Loucy (cell line): ENCODE data around the gene POU1F1.
"Not testable (repeated sequence)": the region's sequence is repeated elsewhere in the genome, so short reads cannot be mapped to it uniquely, and the experiment has no call there.

Experiments
- H2AFZ ChIP-seq: fragments of 200-600 bp; sonication (generic); 2 replicates; pipeline ENCODE4 v1.6.0; 2016; ENCODE audit warnings: antibody characterized with exemption, mild to moderate bottlenecking, low read length, moderate library complexity
- H3F3A ChIP-seq: fragments of 200-600 bp; 2 replicates; pipeline ENCODE4 v1.6.0; 2016; ENCODE audit warnings: antibody characterized with exemption, low read depth, mild to moderate bottlenecking
- H3K27me3 ChIP-seq: fragments of 200-600 bp; sonication (generic); 2 replicates; pipeline ENCODE4 v1.6.1; 2014; ENCODE audit warnings: low read length, mild to moderate bottlenecking; ENCODE audit not compliant: insufficient read depth, poor library complexity, severe bottlenecking
- H3K36me3 ChIP-seq: fragments of 200-600 bp; sonication (generic); 2 replicates; pipeline ENCODE4 v1.6.1; 2016; ENCODE audit warnings: low read length; ENCODE audit not compliant: insufficient read depth
- H3K4me1 ChIP-seq: fragments of 200-600 bp; sonication (generic); 2 replicates; pipeline ENCODE4 v1.5.1; 2014; ENCODE audit warnings: low read length, mild to moderate bottlenecking; ENCODE audit not compliant: insufficient read depth, poor library complexity, severe bottlenecking
- H3K4me2 ChIP-seq: fragments of 200-600 bp; sonication (generic); 2 replicates; pipeline ENCODE4 v1.6.0; 2014; ENCODE audit warnings: antibody characterized with exemption, low read length, low read depth, mild to moderate bottlenecking; ENCODE audit not compliant: poor library complexity, severe bottlenecking
- H3K4me3 ChIP-seq: fragments of 200-600 bp; sonication (generic); 2 replicates; pipeline ENCODE4 v1.5.1; 2014; ENCODE audit warnings: low read length, mild to moderate bottlenecking, mixed read lengths; ENCODE audit not compliant: poor library complexity, severe bottlenecking
- H3K79me2 ChIP-seq: fragments of 200-600 bp; sonication (generic); 2 replicates; pipeline ENCODE4 v1.6.1; 2014; ENCODE audit warnings: low read length; ENCODE audit not compliant: insufficient read depth
- H3K9ac ChIP-seq: fragments of 200-600 bp; sonication (generic); 2 replicates; pipeline ENCODE4 v1.6.0; 2014; ENCODE audit warnings: mild to moderate bottlenecking, low read depth, low read length, moderate library complexity; ENCODE audit not compliant: poor library complexity, severe bottlenecking
- H3K9me2 ChIP-seq: fragments of 200-600 bp; sonication (generic); replicated peaks from 2 replicates; pipeline ENCODE4 v1.6.1; 2016; ENCODE audit warnings: low read depth, low read length, mixed read lengths
- H3K9me3 ChIP-seq: fragments of 200-600 bp; sonication (generic); 2 replicates; pipeline ENCODE4 v1.6.1; 2014; ENCODE audit warnings: mild to moderate bottlenecking, antibody characterized with exemption, low read length, low read depth; ENCODE audit not compliant: insufficient read depth
- H4K20me1 ChIP-seq: fragments of 200-600 bp; sonication (generic); 2 replicates; pipeline ENCODE4 v1.6.0; 2014; ENCODE audit warnings: antibody characterized with exemption, low read length, mild to moderate bottlenecking; ENCODE audit not compliant: insufficient read depth, poor library complexity, severe bottlenecking
- CTCF ChIP-seq: fragments of 200-600 bp; sonication (generic); conservative IDR thresholded peaks from 2 replicates; pipeline ENCODE4 v1.5.1; 2014; ENCODE audit warnings: mild to moderate bottlenecking, antibody characterized with exemption, low read length
- EZH2phosphoT487 ChIP-seq: fragments of 200-600 bp; IDR thresholded peaks from 2 replicates; pipeline ENCODE4 v1.6.1; 2018; ENCODE audit warnings: antibody characterized with exemption, mild to moderate bottlenecking, moderate library complexity, borderline replicate concordance

The POU1F1 gene

DNA sequence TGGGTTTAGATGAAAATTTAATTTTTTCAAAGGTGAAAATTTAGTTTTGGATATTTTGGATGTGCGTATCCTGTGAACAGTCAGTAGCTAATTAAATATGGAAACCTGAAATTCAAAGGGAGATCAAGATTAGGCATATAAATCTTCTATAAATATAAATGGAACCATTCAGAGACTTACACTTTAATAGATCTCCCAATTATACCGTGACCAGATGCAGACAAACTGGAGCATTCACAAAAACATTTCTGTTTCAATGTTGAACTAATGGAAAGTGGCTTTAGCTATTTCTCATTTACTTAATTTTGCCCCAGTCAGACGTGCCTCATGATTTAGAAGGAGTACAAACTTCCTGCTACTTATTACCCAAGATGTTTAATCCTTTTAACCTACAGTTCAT is 29.1 kb upstream of the POU1F1 start:
- H3K9me3 ChIP-seq: no peaks in the 10 kb centered on the region
- H4K20me1 ChIP-seq: no peaks in the 10 kb centered on the region
- no peak overlapping the region for H3K9ac ChIP-seq
- no peaks in the 10 kb centered on the region for H3K4me1 ChIP-seq
- H2AFZ ChIP-seq: no peak overlapping the region
- H3K4me3 ChIP-seq: no peak overlapping the region
- H3K4me2 ChIP-seq: no peak overlapping the region
- no peaks in the 10 kb centered on the region for H3K79me2 ChIP-seq
- H3K27me3 ChIP-seq: no peaks in the 10 kb centered on the region
- no peaks in the 10 kb centered on the region for H3K9me2 ChIP-seq
- TF ChIP-seq EZH2phosphoT487 (no peak), CTCF (no peak)
- H3F3A ChIP-seq: no peaks in the 10 kb centered on the region
- no peaks in the 10 kb centered on the region for H3K36me3 ChIP-seq

DNA sequence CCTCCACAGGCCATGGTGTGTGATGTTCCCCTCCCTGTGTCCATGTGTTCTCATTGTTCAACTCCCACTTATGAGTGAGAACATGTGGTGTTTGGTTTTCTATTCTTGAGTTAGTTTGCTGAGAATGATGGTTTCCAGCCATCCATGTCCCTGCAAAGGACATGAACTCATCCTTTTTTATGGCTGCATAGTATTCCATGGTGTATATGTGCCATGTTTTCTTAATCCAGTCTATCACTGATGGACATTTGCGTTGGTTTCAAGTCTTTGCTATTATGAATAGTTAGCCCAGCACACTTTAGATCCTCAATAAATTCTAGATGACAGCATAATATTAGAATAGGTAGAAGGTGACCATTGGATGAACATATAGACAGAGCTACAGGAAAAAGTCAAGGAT is 28.6 kb upstream of the POU1F1 start:
- H3K79me2 ChIP-seq, H3F3A ChIP-seq, H3K4me3 ChIP-seq, H3K9me2 ChIP-seq, H4K20me1 ChIP-seq, H3K9me3 ChIP-seq, H3K36me3 ChIP-seq, H3K4me2 ChIP-seq, H3K4me1 ChIP-seq, H3K9ac ChIP-seq, H3K27me3 ChIP-seq, H2AFZ ChIP-seq: not testable (repeated sequence)

- Histone ChIP-seq H3K27me3 (no peaks in the 10 kb centered on the region), H3K79me2 (no peaks in the 10 kb centered on the region), H3K4me1 (no peaks in the 10 kb centered on the region), H3K9me2 (no peaks in the 10 kb centered on the region), H4K20me1 (no peaks in the 10 kb centered on the region), H3K9ac (no peak overlapping the region), H3F3A (no peaks in the 10 kb centered on the region), H3K9me3 (no peaks in the 10 kb centered on the region), H3K4me3 (no peak overlapping the region), H3K4me2 (no peak overlapping the region), H2AFZ (peak overlapping the region; percentile 54; the same call in 1 of the 2 replicates), H3K36me3 (no peaks in the 10 kb centered on the region)
- TF ChIP-seq CTCF (peak; percentile 82), EZH2phosphoT487 (no peak)
Measured at GRCh38 chr3:87298111-87298718, 21.8 kb upstream of the POU1F1 start.

DNA sequence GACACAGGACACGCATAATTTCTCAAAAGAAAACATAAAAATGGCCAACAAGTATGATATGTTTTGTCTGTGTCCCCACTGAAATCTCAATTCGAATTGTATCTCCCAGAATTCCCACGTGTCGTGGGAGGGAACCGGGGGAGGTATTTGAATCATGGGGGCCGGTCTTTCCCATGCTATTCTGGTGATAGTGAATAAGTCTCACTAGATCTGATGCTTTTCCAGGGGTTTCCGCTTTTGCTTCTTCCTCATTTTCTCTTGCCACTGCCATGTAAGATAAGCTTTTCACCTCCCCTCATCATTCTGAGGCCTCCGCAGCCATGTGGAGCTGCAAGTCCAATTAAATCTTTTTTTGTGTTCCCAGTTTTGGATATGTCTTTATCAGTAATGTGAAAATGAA is 12.1 kb upstream of the POU1F1 start:
- TF ChIP-seq EZH2phosphoT487 (no peak), CTCF (no peak)
- Histone ChIP-seq H3K4me3 (no peak overlapping the region), H2AFZ (no peak overlapping the region), H4K20me1 (no peaks in the 10 kb centered on the region), H3F3A (no peaks in the 10 kb centered on the region), H3K36me3 (no peaks in the 10 kb centered on the region), H3K9me3 (no peaks in the 10 kb centered on the region), H3K27me3 (no peaks in the 10 kb centered on the region), H3K4me2 (no peak overlapping the region), H3K9me2 (no peaks in the 10 kb centered on the region), H3K9ac (no peak overlapping the region), H3K4me1 (no peaks in the 10 kb centered on the region), H3K79me2 (no peaks in the 10 kb centered on the region)
